Measurements from ENCODE around the gene NUTM2F.
"Not testable (repeated sequence)": the region's sequence is repeated elsewhere in the genome, so short reads cannot be mapped to it uniquely, and the experiment has no call there.

The NUTM2F gene

GRCh38 chr9:94281101-94281500 is 47.3 kb downstream of the NUTM2F start:
- peaks cover 52% of the 10 kb centered on the region for H3K36me3 Mint-ChIP-seq
- H3K4me3 Mint-ChIP-seq, result no peak overlapping the region
- no peaks in the 10 kb centered on the region for H3K9me3 Mint-ChIP-seq
- H3K4me1 Mint-ChIP-seq, result peaks cover 5% of the 10 kb centered on the region
- no peak overlapping the region for H3K27ac Mint-ChIP-seq
- no peaks in the 10 kb centered on the region for H3K27me3 Mint-ChIP-seq

GRCh38 chr9:94280409-94280989 is 47.9 kb downstream of the NUTM2F start:
- no peaks in the 10 kb centered on the region for H3K9me3 Mint-ChIP-seq
- no peak overlapping the region for H3K4me3 Mint-ChIP-seq
- peaks cover 7% of the 10 kb centered on the region for H3K4me1 Mint-ChIP-seq
- no peaks in the 10 kb centered on the region for H3K27me3 Mint-ChIP-seq
- H3K36me3 Mint-ChIP-seq, result peaks cover 52% of the 10 kb centered on the region
- no peak overlapping the region for H3K27ac Mint-ChIP-seq

GRCh38 chr9:94277885-94278536 is 50.4 kb downstream of the NUTM2F start:
- H3K4me3 Mint-ChIP-seq, result no peak overlapping the region
- no peak overlapping the region for H3K27ac Mint-ChIP-seq
- H3K9me3 Mint-ChIP-seq, result no peaks in the 10 kb centered on the region
- H3K27me3 Mint-ChIP-seq, result no peaks in the 10 kb centered on the region
- peaks cover 19% of the 10 kb centered on the region for H3K4me1 Mint-ChIP-seq
- peaks cover 51% of the 10 kb centered on the region for H3K36me3 Mint-ChIP-seq

- H3K27me3 Mint-ChIP-seq, H3K4me3 Mint-ChIP-seq, H3K27ac Mint-ChIP-seq, H3K9me3 Mint-ChIP-seq: not testable (repeated sequence)
- Mint-ChIP-seq H3K4me1 (peaks cover 29% of the 10 kb centered on the region), H3K36me3 (peaks cover 51% of the 10 kb centered on the region)
Observed at GRCh38 chr9:94277029-94277428, 51.4 kb downstream of the NUTM2F start.

GRCh38 chr9:94270009-94270408 is 58.4 kb downstream of the NUTM2F start:
- Mint-ChIP-seq H3K27ac (peak overlapping the region; percentile 17), H3K36me3 (peaks cover 19% of the 10 kb centered on the region), H3K4me1 (peaks cover 40% of the 10 kb centered on the region)

GRCh38 chr9:94269264-94269663 is 59.2 kb downstream of the NUTM2F start:
- H3K9me3 Mint-ChIP-seq, result no peaks in the 10 kb centered on the region
- H3K27ac Mint-ChIP-seq, result no peak overlapping the region
- H3K4me3 Mint-ChIP-seq, result no peak overlapping the region
- peaks cover 18% of the 10 kb centered on the region for H3K36me3 Mint-ChIP-seq
- H3K27me3 Mint-ChIP-seq, result no peaks in the 10 kb centered on the region
- peaks cover 40% of the 10 kb centered on the region for H3K4me1 Mint-ChIP-seq

More at GRCh38 chr9:94270009-94270408, 58.4 kb downstream of the NUTM2F start:
- Mint-ChIP-seq H3K4me3 (no peak overlapping the region), H3K27me3 (no peaks in the 10 kb centered on the region), H3K9me3 (no peaks in the 10 kb centered on the region)
